ENCODE results near the gene SERPINA3. TPM values are rescaled to one million over a fixed set of nuclear protein-coding genes. Genes with fewer than 3 reads are reported as not detected.
"Not testable (repeated sequence)": the region's sequence is repeated elsewhere in the genome, so short reads cannot be mapped to it uniquely, and the experiment has no call there.

The SERPINA3 gene
- total RNA-seq, 1 donor from 2014 or later = 0.29 TPM

DNA sequence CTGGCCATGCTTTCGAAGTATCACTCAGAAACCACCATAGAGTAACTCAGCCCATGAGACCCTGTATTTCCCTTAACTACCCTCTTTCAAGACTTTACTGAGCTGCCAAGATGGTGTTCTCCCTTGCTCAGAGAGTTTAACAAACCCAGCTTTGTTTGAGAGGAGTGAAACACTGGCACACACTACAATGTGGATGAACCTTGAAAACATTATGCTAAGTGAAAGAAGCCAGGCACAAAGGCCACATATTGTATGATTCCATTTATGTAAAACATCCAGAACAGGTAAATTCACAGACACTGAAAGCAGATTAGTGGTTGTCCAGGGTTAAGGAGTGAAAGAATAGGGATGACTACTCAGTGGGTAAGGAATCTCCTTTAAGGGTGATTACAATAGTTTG lies 18.9 kb downstream of the SERPINA3 start:
- no peak for DNase-seq (ENCODE audit: extremely low read depth, low read depth, low spot score)

DNA sequence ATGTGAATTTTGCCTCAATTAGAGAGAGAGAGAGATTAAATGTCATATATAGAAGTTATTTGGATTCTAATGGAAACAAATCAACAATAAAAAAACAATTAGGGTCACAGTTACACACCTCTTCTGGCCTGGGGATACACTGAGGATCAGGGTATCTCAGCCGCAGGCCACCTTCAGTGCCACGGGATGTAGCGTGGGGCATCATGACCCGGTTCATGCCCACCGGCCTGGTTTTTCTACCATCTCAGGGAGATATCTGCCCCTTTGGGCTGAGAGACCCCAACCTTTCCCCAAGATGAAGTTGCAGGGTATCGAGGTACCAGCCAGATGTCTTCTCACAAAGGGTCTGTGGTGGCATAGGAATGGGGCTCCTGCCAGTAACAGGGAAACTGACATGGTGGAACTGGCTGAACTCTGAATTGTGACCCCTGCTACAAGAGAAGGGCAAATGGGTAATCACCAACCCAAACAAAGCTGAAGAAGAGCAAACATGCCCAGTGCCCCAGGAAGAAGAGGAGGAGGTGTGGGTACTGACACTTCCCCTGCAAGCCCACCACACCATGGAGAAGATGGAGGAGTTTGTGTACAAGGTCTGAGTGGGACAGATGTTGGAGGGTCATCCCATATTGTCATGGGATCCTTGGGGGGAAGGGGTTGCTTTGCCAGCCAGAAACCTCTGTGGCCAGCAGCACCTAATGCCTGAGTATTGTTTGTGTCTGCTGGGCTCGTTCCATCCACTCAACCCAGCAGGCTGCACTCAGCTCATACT lies 19.5 kb downstream of the SERPINA3 start:
- DNase-seq (ENCODE audit: extremely low read depth, low read depth, low spot score) = no peak

DNA sequence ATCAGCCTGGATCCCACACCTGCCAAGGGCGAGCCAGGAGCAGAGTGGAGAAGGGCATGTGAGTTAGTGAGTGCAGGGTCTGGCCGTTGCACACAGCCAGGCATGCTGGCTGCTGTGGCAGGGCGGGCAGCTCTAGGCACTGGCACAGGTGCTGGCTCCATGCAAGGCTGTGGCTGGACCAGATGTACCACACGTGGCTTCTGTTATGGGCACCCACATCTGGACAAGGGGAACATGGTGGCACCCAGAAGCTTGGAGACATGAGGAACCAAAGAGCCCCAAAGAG lies 20.1 kb downstream of the SERPINA3 start:
- no peak for DNase-seq (ENCODE audit: extremely low read depth, low read depth, low spot score)

DNA sequence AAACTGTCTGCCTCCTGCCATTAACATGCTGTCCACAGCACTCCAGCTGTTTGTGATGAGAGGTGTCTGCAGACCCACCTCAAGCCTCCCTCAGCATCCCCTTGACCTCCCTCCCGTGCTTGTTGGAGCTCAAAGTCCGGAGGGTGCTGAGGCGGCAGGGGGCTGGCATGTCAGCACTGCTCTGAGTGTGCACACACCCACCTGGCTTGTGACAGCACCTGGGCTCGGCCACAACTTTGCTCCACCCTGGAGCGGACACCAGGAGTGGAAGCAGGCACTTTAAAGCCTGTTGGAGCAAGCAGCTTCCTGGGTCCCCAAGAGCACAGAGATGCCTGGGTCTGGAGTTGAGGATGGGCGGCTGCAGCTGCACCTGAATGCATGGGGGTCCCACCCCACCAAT lies 20.9 kb downstream of the SERPINA3 start:
- no peak for DNase-seq (ENCODE audit: extremely low read depth, low read depth, low spot score)

DNA sequence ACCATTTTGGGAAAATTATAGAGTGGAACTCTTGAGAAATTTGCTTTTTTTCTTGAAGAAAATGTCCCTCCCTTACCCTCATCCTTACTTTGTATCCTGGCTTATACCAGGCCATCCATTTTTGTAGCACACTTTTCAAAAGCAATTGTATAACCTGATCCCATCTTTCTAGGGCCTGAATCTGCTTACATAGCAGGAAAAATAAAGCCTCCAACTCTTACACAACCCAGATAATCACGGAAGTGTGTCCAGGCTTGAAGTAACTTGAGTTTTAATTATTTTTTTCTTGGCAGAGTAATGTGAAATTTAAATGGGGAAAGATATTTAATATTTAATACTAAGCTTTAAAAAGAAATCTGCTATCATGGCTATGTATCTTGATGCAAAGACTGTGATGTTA lies 23.0 kb downstream of the SERPINA3 start:
- no peak for DNase-seq (ENCODE audit: extremely low read depth, low read depth, low spot score)

DNA sequence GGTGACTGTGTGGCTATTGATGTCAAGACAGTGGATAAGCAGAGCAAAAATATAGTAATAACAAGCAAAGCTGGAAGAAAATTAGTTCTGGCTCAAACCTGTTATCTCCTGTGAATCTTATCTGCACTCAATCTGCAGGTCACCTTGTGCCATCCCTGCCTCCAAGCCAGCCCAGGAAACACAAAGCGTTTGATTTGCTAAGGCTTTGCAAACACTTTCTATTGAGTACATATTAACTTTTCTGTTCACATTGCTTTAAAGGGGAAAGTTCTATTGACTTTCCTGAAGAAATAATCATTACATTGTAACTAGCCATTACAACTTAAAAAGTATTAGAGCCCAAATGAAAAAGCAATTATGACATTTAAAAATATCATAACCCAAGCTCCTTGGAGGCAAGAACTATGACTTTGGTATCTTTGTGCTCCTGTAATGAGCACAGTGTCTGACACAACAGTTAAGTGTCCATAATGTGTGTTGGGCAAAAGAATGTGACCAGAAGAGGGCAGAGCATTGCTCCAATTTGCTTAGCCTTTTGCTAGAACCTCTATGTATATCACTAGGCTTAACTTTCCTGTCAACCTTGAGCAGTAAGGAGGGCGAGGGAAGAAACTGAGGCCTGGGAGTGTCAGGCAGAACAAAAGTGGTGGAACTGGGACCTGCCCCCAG lies 24.7 kb downstream of the SERPINA3 start:
- DNase-seq (ENCODE audit: extremely low read depth, low read depth, low spot score) = peak; percentile 3

DNA sequence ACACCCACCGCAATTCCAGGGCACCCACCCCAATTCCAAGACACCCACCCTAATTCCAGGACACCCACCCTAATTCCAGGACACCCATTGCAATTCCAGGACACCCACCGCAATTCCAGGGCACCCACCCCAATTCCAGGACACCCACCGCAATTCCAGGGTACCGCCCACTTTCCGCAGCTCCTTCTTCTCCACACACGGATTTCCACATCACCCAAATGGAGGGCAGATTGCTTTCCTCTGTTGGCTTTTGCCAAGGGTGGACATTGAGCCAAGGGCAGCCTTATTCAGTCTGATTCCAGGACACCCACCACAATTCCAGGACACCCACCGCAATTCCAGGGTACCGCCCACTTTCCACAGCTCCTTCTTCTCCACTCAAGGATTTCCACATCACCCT lies 25.6 kb downstream of the SERPINA3 start:
- not testable (repeated sequence) for DNase-seq (ENCODE audit: extremely low read depth, low read depth, low spot score)

DNA sequence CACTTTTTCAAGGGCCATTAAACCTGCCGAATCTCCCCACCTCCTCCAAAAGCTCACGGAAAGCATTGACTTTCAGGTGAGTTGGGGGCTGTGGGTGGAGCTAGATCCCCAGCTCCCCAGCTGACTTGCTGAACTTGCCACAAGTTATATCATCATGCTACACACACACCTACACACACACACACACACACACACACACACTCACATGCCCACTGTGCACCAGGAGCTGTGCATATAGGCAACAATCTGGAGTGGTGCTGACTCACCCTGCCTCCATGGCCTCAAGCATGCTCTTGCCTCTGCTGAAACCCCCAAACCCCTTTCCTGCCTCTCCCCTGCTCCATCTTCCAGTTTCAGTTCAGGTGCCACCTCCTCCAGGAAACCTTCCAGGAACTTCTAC lies 26.1 kb downstream of the SERPINA3 start:
- DNase-seq (ENCODE audit: extremely low read depth, low read depth, low spot score) = no peak

DNA sequence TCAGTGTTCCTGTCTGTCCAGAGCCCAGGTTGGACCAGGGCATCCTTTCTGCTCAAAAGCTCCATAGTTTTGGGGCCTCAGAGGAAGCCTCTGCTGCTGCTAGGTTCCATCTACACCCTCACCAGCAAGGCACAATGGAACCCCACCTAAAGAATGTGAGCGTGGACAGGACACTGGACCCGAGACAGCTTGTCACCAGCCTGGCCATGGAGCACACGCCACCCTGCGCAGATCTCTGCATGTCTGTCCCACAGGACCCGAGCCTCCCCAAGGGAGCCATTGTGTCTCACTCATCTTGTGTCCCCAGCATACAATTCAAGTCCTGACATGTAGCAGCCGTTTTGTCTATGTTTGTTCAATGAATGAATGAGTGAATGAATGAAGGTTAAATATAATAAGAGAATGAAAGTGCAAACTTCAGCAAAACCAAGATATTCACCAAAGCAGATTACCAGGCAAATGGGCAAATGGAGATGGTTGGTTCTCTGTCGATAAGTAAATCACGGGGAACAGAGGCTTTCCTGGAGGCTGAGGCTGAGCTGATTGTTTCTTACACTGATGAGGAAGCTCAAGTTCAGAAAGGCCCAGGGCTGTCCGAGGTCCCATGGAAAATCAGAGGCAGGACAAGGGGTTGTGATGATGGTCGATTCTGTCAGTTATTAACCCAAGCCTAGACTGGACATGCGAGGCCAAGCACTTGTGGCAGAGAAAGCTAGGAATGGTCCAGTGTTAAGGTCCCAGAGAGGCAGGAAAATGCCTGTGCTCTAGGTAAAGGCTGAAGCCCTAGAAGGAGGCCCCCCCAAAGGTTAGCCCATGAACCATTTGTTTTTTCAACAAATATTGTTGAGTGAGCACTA lies 27.0 kb downstream of the SERPINA3 start:
- no peak for DNase-seq (ENCODE audit: extremely low read depth, low read depth, low spot score)

DNA sequence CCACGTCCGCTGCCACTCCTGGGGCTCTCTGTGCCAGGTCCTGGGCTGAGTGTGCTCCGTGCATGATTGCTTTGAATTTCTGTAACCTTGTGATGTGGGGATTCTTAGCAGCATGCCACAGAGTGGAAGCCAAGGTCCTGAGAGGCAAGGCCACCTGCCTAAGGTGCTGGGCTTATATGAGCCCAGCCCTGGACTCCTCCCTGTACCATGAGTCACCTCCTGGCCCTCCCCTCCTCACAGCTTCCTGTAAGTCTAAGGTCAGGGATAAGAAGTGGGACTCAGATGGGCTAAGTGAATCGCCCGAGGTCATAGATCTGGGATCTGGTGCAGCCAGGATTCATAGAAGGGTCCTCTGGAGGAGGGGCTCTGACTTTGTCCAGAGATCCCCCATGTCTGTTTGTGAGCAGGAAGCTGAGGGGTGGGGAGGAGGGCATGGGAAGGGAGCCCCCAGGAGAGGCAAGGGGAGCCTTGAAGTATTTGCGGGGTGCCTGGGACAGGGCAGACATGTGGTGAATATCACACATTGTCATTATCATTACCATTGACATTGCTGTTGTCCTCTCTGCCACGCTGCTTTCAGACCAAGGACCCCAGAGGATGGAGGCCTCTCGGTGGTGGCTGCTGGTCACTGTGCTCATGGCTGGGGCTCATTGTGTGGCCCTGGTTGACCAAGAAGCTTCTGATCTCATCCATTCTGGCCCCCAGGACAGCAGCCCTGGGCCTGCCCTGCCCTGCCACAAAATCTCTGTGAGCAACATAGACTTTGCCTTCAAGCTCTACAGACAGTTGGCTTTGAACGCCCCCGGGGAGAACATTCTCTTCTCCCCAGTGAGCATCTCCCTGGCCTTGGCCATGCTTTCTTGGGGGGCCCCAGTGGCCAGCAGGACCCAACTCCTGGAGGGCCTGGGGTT lies 28.8 kb downstream of the SERPINA3 start:
- no peak for DNase-seq (ENCODE audit: extremely low read depth, low read depth, low spot score)

DNA sequence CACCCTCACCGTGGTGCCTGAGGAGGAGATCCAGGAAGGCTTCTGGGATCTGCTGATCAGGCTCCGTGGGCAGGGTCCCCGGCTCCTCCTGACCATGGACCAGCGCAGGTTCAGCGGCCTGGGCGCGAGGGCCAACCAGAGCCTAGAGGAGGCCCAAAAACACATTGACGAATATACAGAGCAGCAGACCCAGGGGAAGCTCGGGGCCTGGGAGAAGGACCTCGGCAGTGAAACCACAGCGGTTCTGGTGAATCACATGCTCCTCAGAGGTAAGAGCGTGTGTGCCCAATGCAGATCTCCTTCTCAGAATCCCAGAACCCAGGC lies 29.4 kb downstream of the SERPINA3 start:
- no peak for DNase-seq (ENCODE audit: extremely low read depth, low read depth, low spot score)

DNA sequence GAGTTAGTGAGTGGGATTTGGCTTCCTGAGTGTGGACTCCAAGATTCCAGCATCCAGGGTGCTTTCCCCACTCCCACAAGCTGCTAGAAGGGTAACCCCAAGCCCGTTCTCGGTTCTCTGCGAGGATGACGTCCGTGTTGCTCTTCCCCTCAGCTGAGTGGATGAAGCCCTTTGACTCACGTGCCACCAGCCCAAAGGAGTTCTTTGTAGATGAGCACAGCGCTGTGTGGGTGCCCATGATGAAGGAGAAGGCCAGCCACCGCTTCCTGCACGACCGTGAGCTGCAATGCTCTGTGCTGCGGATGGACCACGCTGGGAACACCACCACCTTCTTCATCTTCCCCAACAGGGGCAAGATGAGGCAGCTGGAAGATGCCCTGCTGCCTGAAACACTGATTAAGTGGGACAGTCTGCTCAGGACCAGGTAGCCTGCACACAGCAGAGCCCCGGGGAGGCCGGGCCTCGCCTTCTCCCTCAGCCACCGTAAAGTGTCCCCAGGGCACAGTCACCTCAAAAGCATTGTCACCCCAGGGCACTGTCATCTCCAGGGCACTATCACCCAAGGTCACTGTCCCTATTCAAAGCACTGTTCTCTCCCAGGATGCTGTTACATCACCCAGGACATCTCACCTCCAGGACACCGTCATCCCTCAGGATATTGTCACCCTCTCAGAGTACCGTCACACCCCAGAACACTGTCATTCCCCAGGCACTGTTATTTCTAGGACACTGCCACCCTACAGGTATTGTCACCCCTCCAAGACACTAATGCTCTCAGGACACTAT lies 31.3 kb downstream of the SERPINA3 start:
- no peak for DNase-seq (ENCODE audit: extremely low read depth, low read depth, low spot score)

DNA sequence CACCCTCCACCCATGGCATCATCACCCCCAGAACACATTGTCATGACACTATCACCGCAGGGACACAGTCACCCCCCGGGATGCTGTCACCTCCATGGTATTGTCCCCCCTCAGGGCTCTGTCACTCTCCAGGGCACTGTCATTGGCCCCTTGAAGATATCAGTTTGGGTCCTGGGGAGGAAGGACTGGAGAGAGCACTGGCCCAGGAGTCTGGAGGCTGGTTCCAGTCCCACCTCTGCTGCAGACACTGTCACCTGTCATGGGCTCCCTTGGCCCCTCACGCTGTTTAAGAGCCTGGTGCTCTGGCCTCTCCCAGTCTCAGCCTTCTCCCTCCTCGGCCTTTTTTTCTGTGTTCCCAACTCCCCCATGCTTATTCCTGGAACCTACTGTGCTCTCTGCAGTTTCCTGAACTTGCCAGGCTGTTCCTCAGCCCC lies 31.9 kb downstream of the SERPINA3 start:
- DNase-seq (ENCODE audit: extremely low read depth, low read depth, low spot score) = no peak

DNA sequence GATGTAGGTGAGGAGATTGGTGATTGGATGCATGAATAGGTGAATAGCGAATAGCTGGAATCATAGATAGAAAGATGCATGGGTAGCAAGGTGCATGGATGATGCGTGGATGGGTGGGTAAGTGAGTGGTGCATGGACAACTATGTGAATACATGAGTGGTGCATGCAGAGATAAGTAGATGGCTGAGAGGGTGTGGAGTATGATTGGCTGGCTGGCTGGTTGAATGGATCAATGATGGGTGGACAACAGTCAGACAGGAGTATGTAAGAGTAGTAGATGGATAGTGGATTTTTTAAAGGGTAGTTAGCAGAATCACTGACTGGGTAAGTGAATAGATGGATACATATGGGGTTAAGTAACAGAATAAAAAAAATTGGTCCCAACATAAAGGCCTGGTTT lies 33.9 kb downstream of the SERPINA3 start:
- DNase-seq (ENCODE audit: extremely low read depth, low read depth, low spot score) = no peak

DNA sequence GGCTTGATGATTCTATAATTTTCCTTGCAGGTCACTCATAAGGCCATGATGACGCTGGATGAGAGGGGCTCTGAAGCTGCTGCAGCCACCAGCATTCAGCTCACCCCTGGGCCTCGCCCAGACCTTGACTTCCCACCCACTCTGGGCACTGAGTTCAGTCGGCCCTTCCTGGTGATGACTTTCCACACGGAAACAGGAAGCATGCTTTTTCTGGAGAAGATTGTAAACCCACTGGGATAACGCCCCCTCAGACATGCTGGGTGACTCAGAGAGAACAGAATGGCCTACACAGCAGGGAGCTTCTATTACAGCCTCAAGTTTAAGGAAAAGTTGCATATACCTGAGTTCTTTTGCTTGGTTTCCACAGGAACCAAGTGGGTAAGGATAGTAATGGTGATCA lies 34.3 kb downstream of the SERPINA3 start:
- DNase-seq (ENCODE audit: extremely low read depth, low read depth, low spot score) = no peak

DNA sequence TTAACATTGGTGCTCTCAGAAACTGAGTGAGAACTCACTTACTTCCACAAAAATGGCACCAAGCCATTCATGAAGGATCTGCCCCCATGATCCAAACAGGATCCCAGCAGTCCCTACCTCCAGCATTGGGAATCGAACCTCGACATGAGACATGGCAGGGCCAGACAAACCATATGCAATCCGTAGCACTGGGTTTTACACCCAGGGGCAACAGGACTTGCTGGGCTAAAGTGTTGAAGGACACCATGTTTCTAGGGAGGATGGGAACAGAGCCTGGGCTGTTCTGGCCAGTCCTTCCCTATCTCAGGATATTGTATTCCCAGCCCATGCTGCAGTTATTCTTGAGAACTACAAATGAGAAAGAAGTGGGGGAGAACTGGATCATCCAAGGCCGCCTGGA lies 36.6 kb downstream of the SERPINA3 start:
- no peak for DNase-seq (ENCODE audit: extremely low read depth, low read depth, low spot score)

DNA sequence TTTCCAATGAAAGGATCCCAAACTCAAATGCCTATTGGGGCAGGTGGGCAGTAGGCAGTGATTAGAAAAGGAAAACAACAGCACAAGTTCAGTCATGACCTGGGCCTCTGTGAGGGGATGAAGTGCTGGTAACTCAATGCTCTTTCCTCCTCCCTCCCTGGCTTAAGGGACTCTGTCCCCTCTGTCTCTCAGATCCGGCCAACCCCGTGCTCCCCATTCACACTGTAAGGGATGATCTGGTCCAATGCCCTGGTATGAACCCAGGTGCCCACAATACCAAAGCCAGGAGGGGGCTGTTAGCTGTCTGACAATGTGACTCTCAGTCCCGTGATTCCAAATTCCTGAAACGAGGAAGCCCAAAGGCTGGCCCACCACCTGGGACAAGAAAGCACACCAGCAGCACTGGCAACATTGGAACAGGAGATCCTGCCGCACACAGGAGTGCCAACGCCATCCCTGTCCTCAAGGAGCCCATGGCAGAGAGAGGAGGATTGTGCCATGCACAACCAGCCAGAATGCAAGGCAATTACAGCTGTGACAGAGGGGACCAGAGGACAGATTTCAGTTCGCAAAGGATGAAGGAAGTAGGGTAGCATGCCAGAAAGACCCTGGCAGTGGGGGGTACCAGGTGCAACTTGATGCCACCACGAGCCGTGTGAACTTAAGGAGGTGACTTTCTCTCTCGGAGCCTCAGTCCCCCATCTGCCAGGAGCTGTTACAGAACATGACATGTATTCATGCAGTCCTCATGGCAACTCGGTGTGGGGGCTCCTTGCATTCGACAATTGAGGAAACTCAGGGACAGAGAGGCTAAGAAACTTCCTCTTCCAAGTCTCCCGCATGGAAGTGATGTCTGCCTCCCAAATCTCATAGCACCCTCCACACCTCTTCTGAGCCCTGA lies 37.6 kb downstream of the SERPINA3 start:
- no peak for DNase-seq (ENCODE audit: extremely low read depth, low read depth, low spot score)

DNA sequence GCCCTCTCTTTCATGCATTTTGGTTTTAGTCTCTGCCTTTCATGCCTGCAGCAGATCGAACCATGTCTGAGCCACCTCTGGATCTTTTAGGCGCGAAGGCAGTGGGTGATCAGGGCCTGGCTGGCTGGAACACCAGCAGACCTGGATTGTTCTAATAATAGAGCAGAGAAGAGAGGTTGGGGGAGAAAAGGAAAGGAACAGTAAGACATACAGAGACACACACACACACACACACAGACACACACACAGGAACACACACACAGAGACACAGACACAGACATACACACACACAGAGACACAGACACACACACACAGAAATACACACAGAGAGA lies 38.2 kb downstream of the SERPINA3 start:
- DNase-seq (ENCODE audit: extremely low read depth, low read depth, low spot score) = no peak

All from glomerular endothelial cell (primary cell).